Activated T-cell treated with anti-CD3 and anti-CD28 coated beads, Interleukin-2, amount 50 U/mL, for 72 hours (primary cell): Measurements from ENCODE around the gene NPHS2. TPM values are rescaled to one million over a fixed set of nuclear protein-coding genes. Genes with fewer than 3 reads are reported as not detected.
A peak's percentile ranks its signal among the peaks of the same experiment; 100 is the strongest.

Source experiments
- ATAC-seq, 2 donors: fragments of 150-1000 bp; cut with Tn5 transposase; replicated peaks in 1 of 2; 2 replicates each; pipeline ENCODE4 v1.10.0; 2021; ENCODE audit warnings: moderate library complexity in 2 of 2, mild to moderate bottlenecking in 1 of 2
- DNase-seq, 2 donors: peaks; one replicate each; pipeline ENCODE4 v3.0.0; 2021 to 2022; ENCODE audit warnings: mixed read lengths in 1 of 2
- H3K27ac Mint-ChIP-seq: one replicate; pipeline ENCODE4 v1.8.0; 2022; ENCODE audit warnings: mild to moderate bottlenecking, moderate library complexity, mixed read lengths
- H3K27me3 Mint-ChIP-seq: one replicate; pipeline ENCODE4 v1.8.0; 2022; ENCODE audit warnings: low read depth, mixed read lengths
- H3K36me3 Mint-ChIP-seq, 2 donors: one replicate each; pipeline ENCODE4 v1.8.0; 2022; ENCODE audit warnings: mixed read lengths in 2 of 2, mild to moderate bottlenecking in 1 of 2; ENCODE audit not compliant: insufficient read depth in 2 of 2
- H3K4me1 Mint-ChIP-seq: one replicate; pipeline ENCODE4 v1.8.0; 2022; ENCODE audit warnings: low read depth, mixed read lengths
- H3K4me3 Mint-ChIP-seq, 2 donors: one replicate each; pipeline ENCODE4 v1.8.0; 2022; ENCODE audit warnings: mild to moderate bottlenecking in 2 of 2, mixed read lengths in 2 of 2, moderate library complexity in 2 of 2
- H3K9me3 Mint-ChIP-seq, 2 donors: one replicate each; pipeline ENCODE4 v1.8.0; 2022; ENCODE audit warnings: mixed read lengths in 2 of 2
- total RNA-seq, 2 donors: library from RNA; stranded (reverse); gene quantifications; one replicate each; pipeline ENCODE4 v1.2.3, GENCODE V29; 2022

Gene NPHS2
- not detected for total RNA-seq

DNA sequence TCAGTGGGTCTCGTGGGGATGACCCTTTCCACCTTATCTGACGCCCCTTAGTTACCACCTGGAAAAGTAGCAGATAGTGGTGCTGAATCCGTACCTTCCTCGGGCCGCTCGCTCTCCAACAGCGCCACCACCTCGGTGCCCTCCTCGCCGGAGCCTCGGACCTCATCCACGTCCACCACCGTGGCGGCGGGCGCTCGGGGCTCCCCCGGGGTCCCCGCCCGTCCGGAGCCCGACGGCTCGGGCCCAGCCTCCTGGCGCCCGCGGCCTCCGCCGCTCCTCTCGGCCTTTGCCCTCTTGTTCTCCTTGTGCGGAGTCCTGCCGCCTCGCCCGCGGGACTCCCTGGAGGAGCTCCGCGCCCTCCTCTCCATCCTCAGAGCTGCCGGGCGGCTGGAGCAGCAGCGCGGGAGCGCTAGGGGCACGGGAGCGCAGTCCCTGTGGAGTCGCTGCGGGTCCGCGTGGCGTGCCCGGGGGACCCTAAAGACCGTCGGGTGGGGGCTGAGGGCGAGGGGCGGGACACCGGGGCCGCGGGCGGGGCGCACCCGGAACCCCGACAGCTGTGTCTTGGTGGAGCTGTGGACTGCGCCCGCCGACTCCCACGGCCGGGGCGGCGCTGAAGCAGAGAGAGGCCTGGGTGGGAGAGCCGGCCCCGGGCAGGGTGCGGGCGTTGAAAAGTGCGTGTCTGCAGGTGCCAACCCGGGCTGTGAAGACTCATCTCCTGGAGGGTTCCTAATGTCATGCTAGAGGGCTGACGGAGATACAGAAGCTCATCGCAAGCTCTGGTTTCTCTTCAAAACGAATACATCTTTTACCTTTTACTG is at the start of gene NPHS2:
Gene NPHS2, minus strand, starts transcription at position 452 of the 818 bp plus-strand sequence. Its CDS starts 84 bp downstream, at position 368.
- no peak for DNase-seq
- Mint-ChIP-seq H3K4me3 (peak within 1 kb of the TSS in 1 of 2 donors; percentile 19), H3K27ac (no peak within 1 kb of the TSS), H3K9me3 (no peaks in the 10 kb centered on the region), H3K4me1 (peaks cover 8% of the 10 kb centered on the region), H3K36me3 (peaks cover 0 to 2% of the 10 kb centered on the region in 2 donors), H3K27me3 (peaks cover 48% of the 10 kb centered on the region)
- ATAC-seq = no peak

DNA sequence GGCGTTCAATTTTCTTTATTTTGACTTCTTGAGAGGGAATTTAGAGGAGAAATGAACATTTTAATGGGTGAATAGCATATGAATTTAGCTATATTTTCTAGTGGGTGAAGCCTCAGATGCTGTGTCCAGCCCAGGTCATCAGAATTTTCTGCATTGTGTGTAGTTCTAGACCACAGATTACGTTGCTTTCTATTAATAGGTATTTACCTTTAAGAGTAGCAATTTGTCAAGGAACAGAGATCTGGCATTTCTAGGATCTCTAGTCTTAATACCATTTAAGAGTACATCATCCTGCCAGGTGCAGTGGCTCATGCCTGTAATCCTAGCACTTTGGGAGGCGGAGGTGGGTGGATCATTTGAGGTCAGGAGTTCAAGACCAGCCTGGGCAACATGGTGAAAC is 36.6 kb upstream of the NPHS2 start:
- no peak overlapping the region for H3K4me3 Mint-ChIP-seq
- H3K36me3 Mint-ChIP-seq = no peaks in the 10 kb centered on the region
- H3K27me3 Mint-ChIP-seq = peaks cover 19% of the 10 kb centered on the region
- DNase-seq (no peak), ATAC-seq (no peak)
- no peaks in the 10 kb centered on the region for H3K9me3 Mint-ChIP-seq
- no peak overlapping the region for H3K27ac Mint-ChIP-seq
- no peaks in the 10 kb centered on the region for H3K4me1 Mint-ChIP-seq

DNA sequence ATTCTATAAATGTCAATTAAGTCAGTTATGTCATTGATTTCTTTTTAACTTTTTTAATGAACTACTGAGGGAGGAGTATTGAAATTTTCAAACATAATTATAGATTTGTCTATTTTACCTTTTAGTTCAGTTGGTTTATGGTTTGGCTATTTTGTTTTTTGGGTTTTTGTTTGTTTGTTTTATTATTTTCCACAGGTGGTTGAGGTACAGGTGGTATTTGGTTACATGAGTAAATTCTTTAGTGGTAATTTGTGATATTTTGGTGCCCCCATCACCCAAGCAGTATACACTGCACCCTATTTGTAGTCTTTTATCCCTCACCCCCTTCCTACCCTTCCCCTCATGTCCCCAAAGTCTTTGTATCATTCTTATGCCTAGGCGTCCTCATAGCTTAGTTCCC is 25.3 kb upstream of the NPHS2 start:
- H3K4me3 Mint-ChIP-seq = no peak overlapping the region
- H3K36me3 Mint-ChIP-seq = no peaks in the 10 kb centered on the region
- no peak overlapping the region for H3K27ac Mint-ChIP-seq
- ATAC-seq = no peak
- peaks cover 15% of the 10 kb centered on the region for H3K27me3 Mint-ChIP-seq
- no peaks in the 10 kb centered on the region for H3K4me1 Mint-ChIP-seq
- H3K9me3 Mint-ChIP-seq = peaks cover 0 to 2% of the 10 kb centered on the region in 2 donors
- DNase-seq = no peak

DNA sequence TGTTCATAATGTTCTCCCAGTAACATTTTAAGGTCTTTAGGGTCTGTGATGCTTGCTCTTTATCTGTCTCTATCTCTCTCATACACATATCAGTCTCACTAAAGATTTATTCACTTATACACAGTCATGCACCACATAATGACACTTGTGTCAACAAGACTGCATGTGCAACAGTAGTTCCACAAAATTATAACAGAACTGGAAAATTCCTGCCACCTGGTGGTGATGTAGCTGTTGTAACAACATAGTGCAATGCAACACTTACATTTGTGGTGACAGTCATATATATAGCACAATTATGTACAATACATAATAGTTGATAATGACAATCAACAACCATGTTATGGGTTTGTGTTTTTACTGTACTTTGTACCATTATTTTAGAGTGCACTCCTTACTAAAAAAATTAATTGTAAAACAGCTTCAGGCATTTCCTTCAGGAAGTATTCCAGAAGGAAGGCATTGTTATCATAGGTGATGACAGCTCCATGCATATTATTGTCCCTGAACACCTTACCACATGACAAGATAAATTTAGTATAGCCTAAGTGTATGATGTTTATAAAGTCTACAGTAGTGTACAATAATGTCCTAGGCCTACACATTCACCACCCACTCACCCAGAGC is 24.0 kb upstream of the NPHS2 start:
- Mint-ChIP-seq H3K27ac (no peak overlapping the region), H3K9me3 (peaks cover 0 to 2% of the 10 kb centered on the region in 2 donors), H3K4me1 (no peaks in the 10 kb centered on the region), H3K36me3 (no peaks in the 10 kb centered on the region), H3K27me3 (peaks cover 15% of the 10 kb centered on the region), H3K4me3 (no peak overlapping the region)
- DNase-seq (peak in 1 of 2 donors; percentile 12), ATAC-seq (no peak)

DNA sequence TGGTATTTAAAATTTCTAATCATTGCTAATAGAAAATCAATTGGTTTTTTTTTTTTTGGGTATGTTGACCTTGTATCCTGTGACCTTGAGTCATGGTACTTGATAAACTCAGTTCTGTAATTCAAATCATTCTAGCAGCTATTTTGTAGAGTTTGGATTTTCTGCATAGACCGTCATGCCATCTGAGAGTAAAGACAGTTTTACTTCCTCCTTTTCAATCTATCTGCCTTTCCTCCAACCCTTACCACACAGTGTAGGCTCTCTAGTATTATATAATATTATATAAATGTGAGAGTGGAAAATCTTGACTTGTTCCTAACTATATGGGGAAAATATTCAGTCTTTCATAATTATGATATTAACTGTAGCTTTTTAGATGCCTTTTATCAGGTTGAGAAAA is 22.9 kb upstream of the NPHS2 start:
- H3K9me3 Mint-ChIP-seq = no peaks in the 10 kb centered on the region
- no peak overlapping the region for H3K4me3 Mint-ChIP-seq
- no peak overlapping the region for H3K27ac Mint-ChIP-seq
- H3K36me3 Mint-ChIP-seq = no peaks in the 10 kb centered on the region
- DNase-seq = no peak
- H3K27me3 Mint-ChIP-seq = peaks cover 19% of the 10 kb centered on the region
- no peak for ATAC-seq
- no peaks in the 10 kb centered on the region for H3K4me1 Mint-ChIP-seq

DNA sequence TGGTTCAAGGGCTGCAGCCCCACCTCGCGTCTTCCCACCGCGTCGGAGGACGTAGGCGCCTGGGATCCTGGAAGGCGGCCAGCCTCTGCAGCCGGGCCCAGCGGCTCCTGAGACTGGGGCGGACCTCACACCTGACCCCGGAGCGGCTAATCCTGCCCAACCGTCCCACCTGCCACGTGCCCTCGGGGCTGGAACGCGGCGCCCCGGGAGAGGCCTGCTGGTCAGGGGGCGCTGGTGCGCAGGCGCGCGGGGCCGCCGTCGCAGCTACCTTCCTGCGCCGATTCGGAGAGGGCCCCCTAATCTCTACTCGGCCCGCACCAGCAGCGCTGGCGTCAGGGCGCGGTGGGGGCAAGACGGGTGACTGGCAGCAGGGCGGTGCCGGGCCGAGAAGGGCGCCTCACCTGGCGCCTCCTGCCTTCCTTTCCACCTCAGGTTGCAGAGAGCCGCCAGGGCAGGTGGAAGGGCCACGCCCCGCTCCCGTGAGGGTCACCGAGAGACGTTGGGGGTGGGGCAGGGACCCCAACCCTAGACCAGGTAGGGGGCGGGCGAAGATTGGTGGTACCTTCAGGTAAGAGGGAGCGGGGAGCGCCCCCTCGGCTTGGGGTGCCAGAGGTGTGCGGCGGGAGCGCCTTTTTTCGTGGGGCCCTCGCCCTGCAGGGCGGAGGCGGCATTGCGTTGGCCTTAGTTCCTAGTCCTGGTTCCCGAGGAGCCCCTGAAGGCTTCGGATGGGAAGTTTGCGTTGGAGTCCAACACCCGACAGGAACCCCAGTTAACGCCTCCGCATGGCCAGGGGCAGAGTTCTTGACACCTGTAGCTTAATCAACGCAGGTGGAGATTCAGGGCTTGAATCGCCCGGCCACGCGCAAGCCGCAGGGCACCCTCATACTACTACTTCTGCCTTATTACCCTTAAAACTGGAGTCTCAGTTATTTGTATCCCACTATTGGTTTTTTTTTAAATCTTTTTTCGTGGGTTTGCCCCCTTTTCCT is 16.1 kb upstream of the NPHS2 start, which contains the start of gene TDRD5:
Gene TDRD5, plus strand, starts transcription at position 241 of the 989 bp plus-strand sequence. CDS start 784 bp downstream, outside the sequence.
- H3K4me1 Mint-ChIP-seq = no peaks in the 10 kb centered on the region
- no peaks in the 10 kb centered on the region for H3K9me3 Mint-ChIP-seq
- peaks cover 0 to 2% of the 10 kb centered on the region in 2 donors for H3K36me3 Mint-ChIP-seq
- H3K27ac Mint-ChIP-seq = no peak within 1 kb of the TSS
- H3K4me3 Mint-ChIP-seq = no peak within 1 kb of the TSS
- DNase-seq = no peak
- no peak for ATAC-seq
- peaks cover 41% of the 10 kb centered on the region for H3K27me3 Mint-ChIP-seq

DNA sequence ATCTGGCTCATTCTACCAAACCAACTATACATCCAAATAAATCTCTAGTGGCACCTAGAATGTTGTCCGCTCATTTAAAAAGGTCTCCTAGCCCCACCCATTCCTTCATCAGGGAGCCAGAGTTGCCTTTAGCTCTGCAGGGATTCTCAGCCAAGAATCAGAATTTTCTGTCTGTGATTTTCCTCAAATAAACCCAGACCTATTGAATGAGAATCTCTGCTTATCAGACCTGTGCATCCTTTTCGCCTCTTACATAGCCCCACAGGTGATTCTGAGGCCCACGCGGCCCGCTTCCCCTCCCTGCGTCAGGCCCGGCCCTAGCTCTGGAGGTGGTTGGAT is 15.5 kb upstream of the NPHS2 start:
- no peaks in the 10 kb centered on the region for H3K4me1 Mint-ChIP-seq
- no peak overlapping the region for H3K4me3 Mint-ChIP-seq
- no peak for ATAC-seq
- no peak overlapping the region for H3K27ac Mint-ChIP-seq
- H3K36me3 Mint-ChIP-seq = peaks cover 0 to 2% of the 10 kb centered on the region in 2 donors
- H3K9me3 Mint-ChIP-seq = no peaks in the 10 kb centered on the region
- no peak for DNase-seq
- H3K27me3 Mint-ChIP-seq = peaks cover 37% of the 10 kb centered on the region

DNA sequence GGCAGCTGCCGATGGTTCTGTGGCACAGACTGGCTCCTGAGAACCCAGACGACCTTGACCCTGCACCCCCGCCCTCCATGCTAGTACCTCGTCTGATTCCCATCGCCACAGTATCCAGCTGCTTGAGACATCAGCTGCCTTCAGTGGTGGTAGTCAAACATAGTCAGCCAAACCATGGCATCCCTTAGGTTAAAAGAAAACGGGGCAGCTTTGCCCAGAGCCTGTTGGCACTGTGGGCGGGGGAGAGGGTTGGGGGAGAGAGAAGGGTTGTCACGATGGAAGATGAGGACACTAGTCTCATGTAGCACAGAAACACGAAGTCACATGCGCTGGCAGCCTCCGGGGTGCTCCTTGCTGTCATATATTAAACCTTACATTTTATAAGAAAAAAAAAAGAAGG is 14.9 kb upstream of the NPHS2 start:
- ATAC-seq = no peak
- Mint-ChIP-seq H3K9me3 (no peaks in the 10 kb centered on the region), H3K4me3 (no peak overlapping the region), H3K27ac (no peak overlapping the region), H3K27me3 (peaks cover 41% of the 10 kb centered on the region), H3K4me1 (no peaks in the 10 kb centered on the region), H3K36me3 (peaks cover 0 to 2% of the 10 kb centered on the region in 2 donors)
- DNase-seq = no peak

DNA sequence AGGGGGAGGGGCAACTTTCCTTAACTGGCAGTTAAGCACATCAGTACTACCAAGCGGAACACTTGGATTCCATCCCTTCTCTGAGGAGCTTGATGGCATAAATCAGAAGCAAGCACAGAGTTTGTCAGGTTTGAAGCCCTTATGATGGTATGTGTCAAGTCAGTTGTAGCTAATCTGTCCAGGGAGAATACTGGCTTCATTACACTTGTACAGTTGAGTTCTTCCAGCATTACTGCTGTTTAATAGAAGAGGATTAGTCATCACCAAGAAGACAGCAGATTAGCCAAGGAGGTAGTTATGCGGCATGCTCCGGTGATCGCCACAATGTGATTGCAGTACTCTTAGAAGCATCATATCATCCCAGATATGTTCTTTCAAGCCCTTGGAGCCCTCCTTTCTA is 13.8 kb upstream of the NPHS2 start:
- peaks cover 0 to 2% of the 10 kb centered on the region in 2 donors for H3K36me3 Mint-ChIP-seq
- H3K27me3 Mint-ChIP-seq = peaks cover 48% of the 10 kb centered on the region
- no peak overlapping the region for H3K27ac Mint-ChIP-seq
- DNase-seq (no peak), ATAC-seq (no peak)
- H3K4me1 Mint-ChIP-seq = no peaks in the 10 kb centered on the region
- H3K9me3 Mint-ChIP-seq = no peaks in the 10 kb centered on the region
- H3K4me3 Mint-ChIP-seq = no peak overlapping the region

DNA sequence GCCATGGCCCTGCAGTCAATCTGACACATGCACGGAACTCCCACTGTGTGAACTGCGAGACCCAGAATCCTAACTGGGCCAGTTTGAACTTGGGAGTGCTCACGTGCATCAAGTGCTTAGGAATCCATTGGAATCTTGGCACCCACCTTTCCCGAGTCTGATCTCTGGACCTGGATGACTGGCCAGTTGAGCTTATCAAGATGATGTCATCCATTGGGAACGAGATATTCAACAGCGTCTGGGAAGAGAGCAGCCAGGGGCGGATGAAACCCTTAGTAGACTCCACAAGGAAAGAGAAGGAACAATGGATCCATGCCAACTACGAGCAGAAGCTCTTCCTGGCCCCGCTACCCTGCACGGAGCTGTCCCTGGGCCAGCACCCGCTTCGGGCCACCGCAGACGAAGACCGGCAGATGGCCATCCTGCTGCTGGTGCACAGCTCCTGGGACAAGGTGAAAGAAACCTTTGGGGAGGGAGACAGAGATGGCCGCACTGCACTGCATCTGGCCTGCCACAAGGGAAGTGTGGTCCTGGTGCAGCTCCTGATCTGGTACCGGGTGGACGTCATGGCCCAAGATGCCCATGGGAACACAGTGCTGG is 12.8 kb upstream of the NPHS2 start:
- H3K36me3 Mint-ChIP-seq = peaks cover 0 to 2% of the 10 kb centered on the region in 2 donors
- no peak overlapping the region for H3K4me3 Mint-ChIP-seq
- H3K27ac Mint-ChIP-seq = no peak overlapping the region
- DNase-seq (no peak), ATAC-seq (no peak)
- H3K27me3 Mint-ChIP-seq = peaks cover 49% of the 10 kb centered on the region
- H3K4me1 Mint-ChIP-seq = no peaks in the 10 kb centered on the region
- no peaks in the 10 kb centered on the region for H3K9me3 Mint-ChIP-seq

DNA sequence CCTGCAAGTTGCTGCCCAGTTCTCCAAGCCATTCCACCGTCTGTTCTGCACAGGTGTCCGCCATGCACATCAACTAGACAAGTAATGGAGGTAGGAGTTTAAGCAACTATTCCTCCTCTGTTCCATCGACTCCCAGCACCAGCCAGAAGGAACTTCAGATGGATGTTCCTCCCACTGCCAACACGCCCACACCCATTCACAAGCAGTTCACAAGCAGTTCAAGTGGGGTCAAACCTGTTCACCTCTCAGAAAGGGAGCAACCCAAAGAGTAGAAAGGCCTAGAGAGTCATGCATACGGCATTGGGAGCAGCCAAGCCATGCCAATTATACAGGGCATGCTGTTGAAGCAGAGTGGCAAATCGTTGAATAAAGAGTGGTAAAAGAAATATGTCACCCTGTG is 11.6 kb upstream of the NPHS2 start:
- no peak overlapping the region for H3K4me3 Mint-ChIP-seq
- peaks cover 47% of the 10 kb centered on the region for H3K27me3 Mint-ChIP-seq
- no peak overlapping the region for H3K27ac Mint-ChIP-seq
- H3K4me1 Mint-ChIP-seq = no peaks in the 10 kb centered on the region
- ATAC-seq (no peak), DNase-seq (no peak)
- H3K36me3 Mint-ChIP-seq = peaks cover 0 to under 1% of the 10 kb centered on the region in 2 donors
- no peaks in the 10 kb centered on the region for H3K9me3 Mint-ChIP-seq

DNA sequence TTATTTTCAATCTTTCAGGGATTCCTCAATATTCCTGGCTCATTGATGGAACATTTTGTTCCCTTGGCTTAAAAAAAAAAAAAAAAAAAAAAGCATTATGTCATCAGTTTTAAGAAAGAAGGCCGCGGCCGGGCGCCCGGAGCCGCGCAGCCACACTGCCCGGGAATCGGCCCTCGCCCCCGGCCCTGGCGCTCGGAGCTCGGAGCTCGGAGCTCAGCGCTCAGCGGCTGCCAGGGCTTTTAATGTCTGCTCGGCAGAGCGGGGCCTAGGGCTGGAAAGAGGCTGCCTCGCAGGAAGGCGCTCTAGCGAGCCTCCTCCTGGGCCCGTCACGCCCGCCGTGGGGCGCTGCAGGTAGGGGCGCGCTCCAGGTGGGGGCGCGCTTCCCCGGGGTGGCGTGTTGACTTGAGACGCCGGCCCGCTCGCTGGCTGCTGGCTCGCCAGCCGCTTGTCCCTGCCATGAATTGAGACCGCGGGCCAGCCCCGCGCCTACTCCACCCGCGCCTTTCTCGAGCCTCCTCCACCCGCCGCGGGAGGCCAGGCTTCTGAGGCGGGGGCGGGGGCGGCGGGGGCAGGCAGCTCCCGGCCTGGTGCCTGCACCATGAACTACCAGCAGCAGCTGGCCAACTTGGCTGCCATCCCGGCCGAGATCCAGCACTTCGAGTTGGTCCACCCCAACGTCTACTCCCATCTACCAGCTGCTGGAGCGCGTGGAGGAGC is 10.5 kb upstream of the NPHS2 start:
- Mint-ChIP-seq H3K27ac (no peak overlapping the region), H3K36me3 (no peaks in the 10 kb centered on the region), H3K27me3 (peaks cover 46% of the 10 kb centered on the region), H3K4me3 (no peak overlapping the region), H3K4me1 (no peaks in the 10 kb centered on the region), H3K9me3 (no peaks in the 10 kb centered on the region)
- DNase-seq = peak; percentile 14 to 29
- ATAC-seq = peak; percentile 40 to 60
